ENCODE data around the gene ASIC3. TPM values are rescaled to one million over a fixed set of nuclear protein-coding genes. Genes with fewer than 3 reads are reported as not detected.

The ASIC3 gene
- total and polyA plus RNA-seq, 2 of the 8 experiments (the other 6 are each of a cell fraction or from before 2014, with no cell fraction given): 1.6 to 1.9 TPM

- TF ChIP-seq USF2 (IDR thresholded peaks at IDR 0.05; ENCODE audit: low read length) (no peak), SUZ12 (IDR thresholded peaks at IDR 0.05; ENCODE audit: low read length) (no peak), ATF2 (IDR thresholded peaks at IDR 0.05; ENCODE audit: low read length) (no peak), SRF (IDR thresholded peaks at IDR 0.05; ENCODE audit: low read depth, low read length) (0 out of 2 replicates have a peak, but pooled peaks have one; percentile 11), JUND (IDR thresholded peaks at IDR 0.05; ENCODE audit: low read length) (no peak), SIX5 (IDR thresholded peaks at IDR 0.05; ENCODE audit: low read depth, low read length) (no peak), RAD21 (IDR thresholded peaks at IDR 0.05 in 1 of 2, conservative IDR thresholded peaks at IDR 0.05 in 1 of 2; ENCODE audit: low read depth in 2 of 2, low read length in 2 of 2) (peak; percentile 58 to 72), EGR1 (IDR thresholded peaks at IDR 0.05; ENCODE audit: borderline replicate concordance, low read depth, low read length) (peak; percentile 49; the same call in 1 of the 2 replicates), EP300 (IDR thresholded peaks at IDR 0.05; ENCODE audit: borderline replicate concordance in 1 of 2, low read depth in 2 of 2, low read length in 2 of 2) (peak in 1 of 2 experiments; percentile 40; a peak in 1 of 3 replicates), GTF2F1 (IDR thresholded peaks at IDR 0.05; ENCODE audit: borderline replicate concordance, low read depth, low read length) (no peak)
Measured at GRCh38 chr7:151017953-151018420, 30.3 kb upstream of the ASIC3 start (continued).
